Activated B cell treated with CpG ODN at 0.5 μM for 24 hours (primary cell): ENCODE results near the gene GPM6B. TPM values are rescaled to one million over a fixed set of nuclear protein-coding genes. Genes with fewer than 3 reads are reported as not detected.

Experiments
- ATAC-seq: fragments of 200-7000 bp; cut with Tn5 transposase; one replicate; pipeline ENCODE4 v1.10.0; 2021; ENCODE audit warnings: low read depth, mild to moderate bottlenecking, moderate library complexity
- CTCF ChIA-PET: fragments of 350-600 bp; sonication (Branson Sonifier 250); formaldehyde crosslinking; loops from one replicate; lab custom pipeline; 2021; ENCODE audit warnings: antibody characterized with exemption; lab: Charles Lee
- POLR2A ChIA-PET: fragments of 350-600 bp; sonication (Branson Sonifier 250); formaldehyde crosslinking; loops from one replicate; lab custom pipeline; 2021; ENCODE audit warnings: antibody characterized with exemption; lab: Charles Lee
- DNase-seq: peaks from one replicate; pipeline ENCODE4 v3.0.0; 2022
- H3K27ac Mint-ChIP-seq: one replicate; pipeline ENCODE4 v1.8.0; 2020; ENCODE audit warnings: mixed read lengths
- H3K27me3 Mint-ChIP-seq: one replicate; pipeline ENCODE4 v1.8.0; 2021; ENCODE audit warnings: mixed read lengths
- H3K36me3 Mint-ChIP-seq: one replicate; pipeline ENCODE4 v1.8.0; 2021; ENCODE audit warnings: low read depth, mixed read lengths
- H3K4me1 Mint-ChIP-seq: one replicate; pipeline ENCODE4 v1.8.0; 2021; ENCODE audit warnings: mixed read lengths
- H3K4me3 Mint-ChIP-seq: one replicate; pipeline ENCODE4 v1.8.0; 2020; ENCODE audit warnings: mild to moderate bottlenecking, mixed read lengths
- H3K9me3 Mint-ChIP-seq: one replicate; pipeline ENCODE4 v1.8.0; 2020; ENCODE audit warnings: mixed read lengths
- CTCF ChIP-seq: fragments of 200-600 bp; IDR thresholded peaks from one replicate; pipeline ENCODE4 v1.8.0; 2022; ENCODE audit warnings: antibody characterized with exemption, mild to moderate bottlenecking
- intact Hi-C: fragments of 100-400 bp; cut with micrococcal nuclease; formaldehyde crosslinking; loops from one replicate; pipeline ENCODE4 v1.15.1; 2024
- total RNA-seq: library from RNA; stranded (reverse); gene quantifications from 2 replicates; pipeline ENCODE4 v1.2.3, GENCODE V29; 2022

Gene GPM6B
- total RNA-seq, 1 donor from 2014 or later = not detected

DNA sequence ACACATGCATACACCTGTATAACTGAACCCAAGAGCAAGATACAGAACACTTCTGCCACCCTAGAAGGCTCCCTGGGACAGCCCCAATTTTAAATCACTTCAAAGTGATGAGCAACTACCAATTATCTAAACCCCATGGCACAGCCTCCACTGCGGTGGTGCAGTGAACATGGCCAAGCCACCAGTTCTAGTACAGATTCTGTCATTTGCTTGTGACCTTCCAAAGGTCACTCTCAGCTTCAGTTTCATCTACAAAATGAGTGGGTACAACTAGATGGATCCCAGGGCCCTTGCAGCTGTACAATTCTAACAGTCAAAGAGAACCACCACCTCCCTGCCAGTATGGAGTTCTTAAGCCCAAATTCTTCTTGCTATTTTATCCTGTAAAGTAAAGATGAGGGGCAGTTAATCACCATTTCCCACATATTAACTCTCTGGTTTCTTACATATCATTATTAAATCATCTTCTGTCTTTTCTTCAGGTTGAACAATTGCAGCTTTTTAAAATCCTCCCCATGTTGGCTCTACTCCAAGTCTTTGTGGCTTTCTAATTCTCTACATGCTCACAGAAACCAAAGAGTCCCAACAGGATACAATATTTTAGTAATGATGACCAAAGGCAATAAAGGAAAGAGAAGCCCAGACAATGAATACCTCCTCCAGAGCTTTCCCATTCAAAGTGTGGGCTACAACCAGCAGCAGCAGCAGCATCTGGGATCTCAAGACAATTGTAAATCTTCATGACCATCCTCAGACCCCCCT lies 39.0 kb upstream of the GPM6B start:
- Mint-ChIP-seq H3K4me1 (peaks cover 3% of the 10 kb centered on the region), H3K9me3 (no peaks in the 10 kb centered on the region), H3K36me3 (no peaks in the 10 kb centered on the region), H3K27me3 (no peaks in the 10 kb centered on the region), H3K27ac (no peak overlapping the region), H3K4me3 (no peak overlapping the region)
- ChIA-PET CTCF (no interaction called here), POLR2A (no interaction called here)
- DNase-seq (no peak), ATAC-seq (no peak)
- intact Hi-C loops = no loop called here
- TF ChIP-seq CTCF = no peak

- Mint-ChIP-seq H3K4me3 (no peak overlapping the region), H3K27me3 (no peaks in the 10 kb centered on the region), H3K27ac (no peak overlapping the region), H3K36me3 (no peaks in the 10 kb centered on the region), H3K9me3 (no peaks in the 10 kb centered on the region), H3K4me1 (peaks cover 3% of the 10 kb centered on the region)
- ATAC-seq (no peak), DNase-seq (no peak)
- intact Hi-C loops = no loop called here
- TF ChIP-seq CTCF = no peak
- ChIA-PET CTCF (no interaction called here), POLR2A (no interaction called here)
Observed at GRCh38 chrX:13854003-13854402, 37.1 kb upstream of the GPM6B start.

- Mint-ChIP-seq H3K27ac (no peak overlapping the region), H3K27me3 (no peaks in the 10 kb centered on the region), H3K9me3 (no peaks in the 10 kb centered on the region), H3K36me3 (no peaks in the 10 kb centered on the region), H3K4me1 (peaks cover 3% of the 10 kb centered on the region), H3K4me3 (no peak overlapping the region)
- DNase-seq (no peak), ATAC-seq (peak; percentile 61)
- CTCF ChIA-PET = no interaction called here
- POLR2A ChIA-PET = no interaction called here
- intact Hi-C loops = loop anchor here (1.0 to 2.0 kb wide), 3 partner anchors 102 to 345 kb away; no protein-coding TSS in a partner anchor
- no peak for TF ChIP-seq CTCF
Observed at GRCh38 chrX:13852001-13852695, 35.3 kb upstream of the GPM6B start.

- ChIA-PET CTCF (no interaction called here), POLR2A (no interaction called here)
- H3K4me1 Mint-ChIP-seq = no peaks in the 10 kb centered on the region
- DNase-seq = no peak
- H3K27ac Mint-ChIP-seq = no peak overlapping the region
- H3K9me3 Mint-ChIP-seq = no peaks in the 10 kb centered on the region
- no peak overlapping the region for H3K4me3 Mint-ChIP-seq
- intact Hi-C loops = no loop called here
- ATAC-seq = no peak
- no peaks in the 10 kb centered on the region for H3K27me3 Mint-ChIP-seq
- no peaks in the 10 kb centered on the region for H3K36me3 Mint-ChIP-seq
- no peak for TF ChIP-seq CTCF
Observed at GRCh38 chrX:13845721-13846378, 29.0 kb upstream of the GPM6B start.
